GM23248 (cell line): ENCODE data around the gene LIMK1.

Experiments
- EZH2 ChIP-seq: fragments of 200-600 bp; sonication (generic); IDR thresholded peaks from 2 replicates; pipeline ENCODE4 v1.6.1; 2018; ENCODE audit warnings: antibody characterized with exemption, mild to moderate bottlenecking; ENCODE audit not compliant: insufficient read depth, poor library complexity, severe bottlenecking
- EZH2phosphoT487 ChIP-seq: fragments of 200-600 bp; sonication (generic); IDR thresholded peaks from 2 replicates; pipeline ENCODE4 v1.6.1; 2018; ENCODE audit warnings: antibody characterized with exemption, moderate library complexity, mild to moderate bottlenecking, low read depth; ENCODE audit not compliant: insufficient read depth

DNA sequence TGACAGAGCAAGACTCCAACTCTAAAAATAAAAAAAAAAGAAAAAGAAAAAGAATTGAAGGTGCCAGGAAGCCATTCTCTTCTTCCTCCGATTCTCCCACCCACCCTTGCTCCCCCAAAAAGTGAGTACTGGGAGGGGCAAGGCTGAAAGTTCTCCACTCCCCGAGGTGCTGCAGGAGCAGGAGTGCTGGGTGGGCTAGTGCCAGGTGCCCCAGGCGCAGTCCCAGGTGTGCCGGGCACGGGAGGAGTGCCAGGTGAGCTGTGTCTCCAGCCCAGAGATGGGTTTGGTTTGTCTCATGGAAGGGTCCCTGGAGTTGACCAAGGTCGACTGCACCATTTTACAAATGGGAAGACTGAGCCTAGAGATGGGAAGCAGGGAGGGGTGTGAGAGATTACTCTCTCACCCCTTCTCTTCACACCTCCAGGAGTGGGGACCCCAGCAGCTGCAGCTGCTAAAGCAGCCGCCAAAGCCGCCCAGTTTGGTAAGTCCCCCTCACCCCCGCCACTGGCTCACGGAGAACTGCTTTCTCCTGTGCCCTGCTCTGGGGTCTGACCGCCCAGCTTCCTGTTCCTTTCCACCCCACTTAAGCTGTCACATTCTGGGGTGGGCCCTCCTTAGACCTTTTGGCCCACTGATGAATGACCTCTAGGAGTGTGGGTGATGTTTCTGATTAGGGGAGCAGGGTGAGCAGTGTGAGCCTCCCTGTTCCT lies 26.2 kb upstream of the LIMK1 start:
- TF ChIP-seq EZH2 (no peak), EZH2phosphoT487 (no peak)
